Type B pancreatic cell (in vitro differentiated cells): Measurements from ENCODE around the gene FOXR1. TPM values are rescaled to one million over a fixed set of nuclear protein-coding genes. Genes with fewer than 3 reads are reported as not detected.
"Not testable (repeated sequence)": the region's sequence is repeated elsewhere in the genome, so short reads cannot be mapped to it uniquely, and the experiment has no call there.

Source experiments
- DNase-seq: peaks from one replicate; pipeline ENCODE4 v3.0.0; 2021; ENCODE audit warnings: mixed read lengths; ENCODE audit not compliant: unreplicated experiment; ENCODE audit errors: extremely low spot score
- H3K27ac Mint-ChIP-seq: 2 replicates; pipeline ENCODE4 v1.8.0; 2021; ENCODE audit warnings: mild to moderate bottlenecking, mixed read lengths
- H3K27me3 Mint-ChIP-seq: 2 replicates; pipeline ENCODE4 v1.8.0; 2021; ENCODE audit warnings: mixed read lengths
- H3K36me3 Mint-ChIP-seq: 2 replicates; pipeline ENCODE4 v1.8.0; 2021; ENCODE audit warnings: mixed read lengths
- H3K4me1 Mint-ChIP-seq: one replicate; pipeline ENCODE4 v1.8.0; 2021; ENCODE audit warnings: mixed read lengths; ENCODE audit not compliant: unreplicated experiment
- H3K4me3 Mint-ChIP-seq: 2 replicates; pipeline ENCODE4 v1.8.0; 2021; ENCODE audit warnings: mild to moderate bottlenecking, mixed read lengths
- H3K9me3 Mint-ChIP-seq: 2 replicates; pipeline ENCODE4 v1.8.0; 2021; ENCODE audit warnings: mixed read lengths
- CTCF ChIP-seq: fragments of 200-600 bp; sonication (generic); conservative IDR thresholded peaks from 2 replicates; pipeline ENCODE4 v1.5.0; 2021; ENCODE audit warnings: antibody characterized with exemption, mild to moderate bottlenecking
- total RNA-seq: library from RNA; stranded (reverse); gene quantifications from 2 replicates; pipeline ENCODE4 v1.2.1, GENCODE V29; 2021; ENCODE audit warnings: low replicate concordance

FOXR1 gene
- total RNA-seq, 1 donor from 2014 or later: not detected

GRCh38 chr11:118961189-118961588, 10.4 kb upstream of the FOXR1 start:
- no peak for TF ChIP-seq CTCF
- DNase-seq: no peak
- H3K4me1 Mint-ChIP-seq: peaks cover 5% of the 10 kb centered on the region
- H3K36me3 Mint-ChIP-seq: no peaks in the 10 kb centered on the region
- H3K27ac Mint-ChIP-seq: no peak overlapping the region
- H3K9me3 Mint-ChIP-seq: no peaks in the 10 kb centered on the region
- no peak overlapping the region for H3K4me3 Mint-ChIP-seq
- H3K27me3 Mint-ChIP-seq: peaks cover 9% of the 10 kb centered on the region

- Mint-ChIP-seq H3K4me3 (no peak overlapping the region), H3K27me3 (peaks cover 6% of the 10 kb centered on the region), H3K9me3 (no peaks in the 10 kb centered on the region), H3K27ac (no peak overlapping the region), H3K36me3 (no peaks in the 10 kb centered on the region), H3K4me1 (peaks cover 1% of the 10 kb centered on the region)
- DNase-seq: no peak
- no peak for TF ChIP-seq CTCF
Observed at GRCh38 chr11:118961591-118961990, 10.0 kb upstream of the FOXR1 start.

GRCh38 chr11:118969508-118969907, 2.1 kb upstream of the FOXR1 start:
- not testable (repeated sequence) for H3K9me3 Mint-ChIP-seq, H3K27me3 Mint-ChIP-seq, H3K4me1 Mint-ChIP-seq

DNA sequence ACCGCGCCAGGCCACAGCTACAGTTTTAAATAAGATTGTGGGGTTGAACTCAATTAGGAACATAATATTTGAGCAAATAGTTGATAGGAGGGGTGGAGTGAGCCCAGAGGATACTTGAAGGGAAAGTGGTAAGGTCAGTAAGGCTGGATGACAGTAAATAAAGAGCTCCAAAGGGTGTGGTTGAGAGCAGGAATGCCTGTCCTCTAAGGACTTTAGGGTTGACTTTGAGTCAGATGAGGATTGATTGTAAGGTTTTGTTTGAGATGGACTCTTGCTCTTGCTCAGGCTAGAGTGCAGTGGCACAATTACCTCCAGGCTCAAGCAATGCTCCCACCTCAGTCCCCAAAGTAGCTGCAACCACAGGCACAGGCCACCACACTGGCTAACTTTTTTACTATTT, 2.4 kb downstream of the FOXR1 start:
- Mint-ChIP-seq H3K4me3 (no peak overlapping the region), H3K4me1 (peaks cover 3% of the 10 kb centered on the region), H3K27me3 (peaks cover 7% of the 10 kb centered on the region), H3K36me3 (no peaks in the 10 kb centered on the region), H3K27ac (no peak overlapping the region), H3K9me3 (no peaks in the 10 kb centered on the region)
- DNase-seq: no peak
- no peak for TF ChIP-seq CTCF

More at GRCh38 chr11:118969508-118969907, 2.1 kb upstream of the FOXR1 start:
- not testable (repeated sequence) for H3K36me3 Mint-ChIP-seq, DNase-seq, H3K4me3 Mint-ChIP-seq, H3K27ac Mint-ChIP-seq

DNA sequence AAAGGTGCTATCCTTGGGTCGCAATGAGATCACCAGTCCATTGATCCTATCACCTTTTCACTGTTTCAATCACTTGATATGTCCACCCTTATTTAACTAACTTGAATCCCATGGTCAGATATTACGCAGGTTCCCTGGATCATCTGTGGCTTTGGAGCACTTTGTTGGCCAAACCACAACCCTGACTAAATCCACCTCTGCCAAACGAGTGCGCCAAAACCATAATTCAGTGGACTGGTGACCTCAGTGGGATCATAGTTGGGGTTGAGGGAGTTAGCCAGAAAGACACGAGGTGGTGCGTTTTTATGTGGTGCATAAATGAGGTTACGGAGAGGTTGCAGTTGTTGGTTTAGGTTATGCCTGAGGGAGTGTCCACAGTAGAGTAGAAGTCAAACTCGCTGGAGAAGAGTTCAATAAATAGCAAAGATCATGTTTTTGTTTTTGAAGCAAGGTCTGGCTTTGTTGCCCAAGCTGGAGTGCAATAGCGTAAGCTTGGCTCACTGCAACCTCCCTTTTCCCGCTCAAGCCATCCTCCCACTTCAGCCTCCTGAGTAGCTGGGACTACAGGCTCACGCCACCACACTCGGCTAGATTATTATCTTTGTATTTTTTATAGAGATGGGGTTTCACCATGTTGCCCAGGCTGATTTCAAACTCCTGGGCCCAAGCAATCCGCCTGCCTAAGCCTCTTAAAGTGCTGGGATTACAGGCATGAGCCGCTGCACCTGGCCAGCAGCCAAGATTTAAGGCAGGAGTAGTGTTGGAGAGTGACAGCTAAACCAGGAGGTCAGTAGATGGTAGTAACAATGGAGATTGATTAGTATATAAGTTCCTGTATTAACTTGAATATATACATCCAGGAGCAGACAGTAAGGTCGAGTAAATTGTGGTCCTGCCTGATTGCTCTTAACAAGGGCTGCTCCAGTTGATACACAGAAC, 4.5 kb downstream of the FOXR1 start:
- TF ChIP-seq CTCF: no peak
- Mint-ChIP-seq H3K9me3 (no peaks in the 10 kb centered on the region), H3K27ac (no peak overlapping the region), H3K4me1 (peaks cover 7% of the 10 kb centered on the region), H3K36me3 (no peaks in the 10 kb centered on the region), H3K27me3 (peaks cover 7% of the 10 kb centered on the region), H3K4me3 (no peak overlapping the region)
- DNase-seq: no peak

- Mint-ChIP-seq H3K36me3 (no peaks in the 10 kb centered on the region), H3K27ac (no peak overlapping the region), H3K4me1 (peaks cover 7% of the 10 kb centered on the region), H3K27me3 (peaks cover 7% of the 10 kb centered on the region), H3K4me3 (no peak overlapping the region), H3K9me3 (no peaks in the 10 kb centered on the region)
- no peak for DNase-seq
- peak; percentile 19 for TF ChIP-seq CTCF
Observed at GRCh38 chr11:118979434-118979833, 7.9 kb downstream of the FOXR1 start.
